NB4 (cell line): ENCODE results near the gene ATRNL1.

Experiments
- CTCF ChIP-seq: IDR thresholded peaks from one replicate; pipeline ENCODE4 v1.5.1; 2012; ENCODE audit warnings: low read depth, low read length
- MYC ChIP-seq: IDR thresholded peaks from 2 replicates; pipeline ENCODE4 v1.6.1; 2011; ENCODE audit warnings: low read depth, low read length
- POLR2A ChIP-seq: IDR thresholded peaks from 2 replicates; pipeline ENCODE4 v1.6.1; 2011; ENCODE audit warnings: mild to moderate bottlenecking; ENCODE audit not compliant: insufficient read length; ENCODE audit errors: extremely low read depth

- no peak for TF ChIP-seq CTCF
- TF ChIP-seq MYC = no peak
- TF ChIP-seq POLR2A = no peak
Observed at GRCh38 chr10:115654961-115655360, 561.8 kb downstream of the ATRNL1 start.
